22Rv1 (cell line): ENCODE measurements around the gene PACSIN1.

Source experiments
- CTCF ChIP-seq: fragments of 450-650 bp; IDR thresholded peaks from 2 replicates; pipeline ENCODE4 v1.5.1; 2017; ENCODE audit warnings: mild to moderate bottlenecking
- ZFX ChIP-seq: fragments of 450-650 bp; IDR thresholded peaks from 2 replicates; pipeline ENCODE4 v1.6.1; 2017; ENCODE audit warnings: antibody characterized with exemption, borderline replicate concordance

- no peak for TF ChIP-seq CTCF
- TF ChIP-seq ZFX: no peak
Observed at GRCh38 chr6:34573567-34574183, 107.8 kb downstream of the PACSIN1 start.
